ENCODE data around the gene TUB. TPM values are rescaled to one million over a fixed set of nuclear protein-coding genes. Genes with fewer than 3 reads are reported as not detected.

Gene TUB
- total RNA-seq, 1 experiment from 2014 or later, result not detected

- no peaks in the 10 kb centered on the region for H3K9me2 ChIP-seq (ENCODE audit: insufficient read depth)
- no TSS peak for BruUV-seq (replicated peaks)
- no peaks in the 10 kb centered on the region for H3K4me1 ChIP-seq (replicated peaks; ENCODE audit: insufficient read depth)
- no peak for DNase-seq
- H3K4me2 ChIP-seq, result no peak overlapping the region
- no peak overlapping the region for H3K4me3 ChIP-seq
- no peak overlapping the region for H3K27ac ChIP-seq
- TF ChIP-seq CTCF (conservative IDR thresholded peaks at IDR 0.05) (no peak), EZH2 (IDR thresholded peaks at IDR 0.05; ENCODE audit: low read depth) (no peak)
- H3K36me3 ChIP-seq (ENCODE audit: low read depth), result no peaks in the 10 kb centered on the region
- no peaks in the 10 kb centered on the region for H3K79me2 ChIP-seq (ENCODE audit: low read depth)
- ChIA-PET POLR2A (ENCODE audit: unreplicated experiment) (no interaction called here), CTCF (no interaction called here)
- no peak overlapping the region for H2AFZ ChIP-seq
- no peaks in the 10 kb centered on the region for H3F3A ChIP-seq (ENCODE audit: insufficient read depth, low read depth)
- intact Hi-C loops (cut with micrococcal nuclease; ENCODE audit: unreplicated experiment), result no loop called here
- no peaks in the 10 kb centered on the region for H3K9me3 ChIP-seq (ENCODE audit: insufficient read depth, low read depth)
- no peaks in the 10 kb centered on the region for H3K27me3 ChIP-seq (ENCODE audit: insufficient read depth, low read depth)
- no peaks in the 10 kb centered on the region for H4K20me1 ChIP-seq (ENCODE audit: insufficient read depth)
Measured at GRCh38 chr11:8047382-8047781, 33.6 kb upstream of the TUB start.

- Histone ChIP-seq H3K27ac (no peak overlapping the region), H3K9me3 (ENCODE audit: insufficient read depth, low read depth) (no peaks in the 10 kb centered on the region), H3K4me2 (no peak overlapping the region), H3K4me3 (no peak overlapping the region), H2AFZ (no peak overlapping the region), H3K79me2 (ENCODE audit: low read depth) (no peaks in the 10 kb centered on the region), H3K27me3 (ENCODE audit: insufficient read depth, low read depth) (no peaks in the 10 kb centered on the region), H3K9me2 (ENCODE audit: insufficient read depth) (no peaks in the 10 kb centered on the region), H4K20me1 (ENCODE audit: insufficient read depth) (no peaks in the 10 kb centered on the region), H3F3A (ENCODE audit: insufficient read depth, low read depth) (no peaks in the 10 kb centered on the region), H3K4me1 (replicated peaks; ENCODE audit: insufficient read depth) (no peaks in the 10 kb centered on the region), H3K36me3 (ENCODE audit: low read depth) (no peaks in the 10 kb centered on the region)
- intact Hi-C loops (cut with micrococcal nuclease; ENCODE audit: unreplicated experiment), result no loop called here
- BruUV-seq (replicated peaks), result no TSS peak
- ChIA-PET POLR2A (ENCODE audit: unreplicated experiment) (no interaction called here), CTCF (no interaction called here)
- no peak for TF ChIP-seq EZH2 (IDR thresholded peaks at IDR 0.05; ENCODE audit: low read depth)
- no peak for TF ChIP-seq CTCF (conservative IDR thresholded peaks at IDR 0.05)
- DNase-seq, result no peak
Measured at GRCh38 chr11:8049084-8049483, 31.9 kb upstream of the TUB start.

- no peaks in the 10 kb centered on the region for H3K27me3 ChIP-seq (ENCODE audit: insufficient read depth, low read depth)
- no peak overlapping the region for H3K4me2 ChIP-seq
- no peak overlapping the region for H3K4me3 ChIP-seq
- CTCF ChIA-PET, result no interaction called here
- no peaks in the 10 kb centered on the region for H3K9me2 ChIP-seq (ENCODE audit: insufficient read depth)
- no peak overlapping the region for H3K27ac ChIP-seq
- H3F3A ChIP-seq (ENCODE audit: insufficient read depth, low read depth), result no peaks in the 10 kb centered on the region
- TF ChIP-seq EZH2 (IDR thresholded peaks at IDR 0.05; ENCODE audit: low read depth), result no peak
- TF ChIP-seq CTCF (conservative IDR thresholded peaks at IDR 0.05), result 0 out of 2 replicates have a peak, but pooled peaks have one; percentile 26
- DNase-seq, result no peak
- POLR2A ChIA-PET (ENCODE audit: unreplicated experiment), result no interaction called here
- no peaks in the 10 kb centered on the region for H3K79me2 ChIP-seq (ENCODE audit: low read depth)
- BruUV-seq (replicated peaks), result no TSS peak
- H3K36me3 ChIP-seq (ENCODE audit: low read depth), result no peaks in the 10 kb centered on the region
- no peaks in the 10 kb centered on the region for H3K9me3 ChIP-seq (ENCODE audit: insufficient read depth, low read depth)
- H3K4me1 ChIP-seq (replicated peaks; ENCODE audit: insufficient read depth), result no peaks in the 10 kb centered on the region
- H2AFZ ChIP-seq, result no peak overlapping the region
- H4K20me1 ChIP-seq (ENCODE audit: insufficient read depth), result no peaks in the 10 kb centered on the region
- intact Hi-C loops (cut with micrococcal nuclease; ENCODE audit: unreplicated experiment), result no loop called here
Measured at GRCh38 chr11:8055091-8055835, 25.7 kb upstream of the TUB start.
